OCI-LY3 (cell line): Measurements from ENCODE around the gene MTFMT.

Experiments
- EZH2phosphoT487 ChIP-seq: fragments of 200-600 bp; shearing (Covaris generic); IDR thresholded peaks from 2 replicates; pipeline ENCODE4 v1.6.1; 2018; ENCODE audit warnings: antibody characterized with exemption, mixed run types, low read depth
- TF ChIP-seq, protein P1 (sequence below): fragments of 200-600, 300-600 bp; sonication (generic); IDR thresholded peaks from 2 replicates; pipeline ENCODE4 v1.5.1; 2014; ENCODE audit warnings: antibody characterized with exemption, low read length, low read depth

DNA sequence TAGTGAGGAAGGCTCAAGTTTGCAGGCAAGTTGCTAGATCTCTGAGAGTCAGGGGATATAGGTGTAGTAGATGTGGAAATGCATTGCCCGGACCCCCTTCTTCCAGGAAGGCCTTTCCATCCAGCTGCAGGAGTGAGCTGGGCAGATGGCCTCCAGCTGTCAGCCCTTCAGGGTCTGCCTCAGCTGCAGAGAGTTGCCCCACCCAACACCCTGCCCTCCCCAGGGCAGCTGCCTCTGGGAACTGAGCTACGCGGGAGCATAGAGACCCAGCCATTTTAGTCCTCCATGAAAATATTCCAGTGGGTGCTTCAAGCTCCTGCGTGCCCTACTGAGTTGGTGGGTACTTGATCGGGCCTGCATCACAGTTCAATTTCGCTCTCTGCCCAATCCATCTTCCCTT is 69.3 kb downstream of the MTFMT start:
- TF ChIP-seq, protein P1, sequence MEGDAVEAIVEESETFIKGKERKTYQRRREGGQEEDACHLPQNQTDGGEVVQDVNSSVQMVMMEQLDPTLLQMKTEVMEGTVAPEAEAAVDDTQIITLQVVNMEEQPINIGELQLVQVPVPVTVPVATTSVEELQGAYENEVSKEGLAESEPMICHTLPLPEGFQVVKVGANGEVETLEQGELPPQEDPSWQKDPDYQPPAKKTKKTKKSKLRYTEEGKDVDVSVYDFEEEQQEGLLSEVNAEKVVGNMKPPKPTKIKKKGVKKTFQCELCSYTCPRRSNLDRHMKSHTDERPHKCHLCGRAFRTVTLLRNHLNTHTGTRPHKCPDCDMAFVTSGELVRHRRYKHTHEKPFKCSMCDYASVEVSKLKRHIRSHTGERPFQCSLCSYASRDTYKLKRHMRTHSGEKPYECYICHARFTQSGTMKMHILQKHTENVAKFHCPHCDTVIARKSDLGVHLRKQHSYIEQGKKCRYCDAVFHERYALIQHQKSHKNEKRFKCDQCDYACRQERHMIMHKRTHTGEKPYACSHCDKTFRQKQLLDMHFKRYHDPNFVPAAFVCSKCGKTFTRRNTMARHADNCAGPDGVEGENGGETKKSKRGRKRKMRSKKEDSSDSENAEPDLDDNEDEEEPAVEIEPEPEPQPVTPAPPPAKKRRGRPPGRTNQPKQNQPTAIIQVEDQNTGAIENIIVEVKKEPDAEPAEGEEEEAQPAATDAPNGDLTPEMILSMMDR = no peak
- no peak for TF ChIP-seq EZH2phosphoT487
